NT2/D1 (cell line): ENCODE results near the gene DUSP2.

Experiments used
- SUZ12 ChIP-seq: IDR thresholded peaks from 2 replicates; pipeline ENCODE4 v1.6.1; 2011; ENCODE audit not compliant: insufficient read length, insufficient read depth; ENCODE audit errors: extremely low read depth
- YY1 ChIP-seq: IDR thresholded peaks from 2 replicates; pipeline ENCODE4 v1.6.1; 2011; ENCODE audit not compliant: insufficient read length, insufficient read depth

DNA sequence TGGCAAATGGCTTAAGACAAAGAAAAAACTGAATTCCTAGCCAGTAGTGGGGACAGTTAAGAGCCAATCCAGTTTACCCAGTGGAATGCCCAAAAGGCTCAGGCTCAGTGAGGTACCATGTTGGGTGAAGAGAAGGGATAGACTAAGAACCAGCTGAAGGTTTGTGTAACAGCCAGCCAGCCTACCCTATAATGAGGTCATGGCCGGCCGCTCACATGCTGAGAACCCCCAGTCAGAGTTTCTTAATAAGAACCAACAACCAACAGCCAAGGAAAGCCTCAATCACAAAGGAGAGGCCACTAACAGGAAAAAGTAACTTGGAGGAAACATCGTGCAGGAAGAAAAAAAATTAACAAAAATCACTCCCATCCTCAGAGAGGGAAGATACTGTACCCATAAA, 25.4 kb upstream of the DUSP2 start:
- TF ChIP-seq YY1 (no peak), SUZ12 (no peak)
